Measurements from ENCODE around the gene ADAMTS12.

ADAMTS12 gene

DNA sequence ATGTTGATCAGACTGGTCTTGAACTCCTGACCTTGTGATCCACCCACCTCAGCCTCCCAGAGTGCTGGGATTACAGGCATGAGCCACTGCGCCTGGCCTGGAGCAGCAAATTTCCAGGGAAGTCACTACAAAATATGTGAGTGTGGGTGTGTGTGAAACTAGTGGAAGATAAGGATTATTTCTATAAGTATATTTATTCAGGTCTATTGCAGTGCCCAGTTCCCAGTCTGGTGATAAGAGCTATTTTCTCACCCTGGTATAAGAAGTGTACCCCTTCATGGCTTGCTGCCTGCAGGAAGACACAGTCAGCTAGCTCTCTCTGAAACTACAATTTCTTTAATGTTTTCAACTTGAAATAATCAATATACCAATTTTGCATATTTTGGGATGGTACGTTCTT lies 414.0 kb downstream of the ADAMTS12 start:
- Mint-ChIP-seq H3K36me3 (peaks cover 42% of the 10 kb centered on the region), H3K27me3 (no peaks in the 10 kb centered on the region), H3K4me1 (ENCODE audit: low read depth) (no peaks in the 10 kb centered on the region), H3K27ac (no peak overlapping the region), H3K9me3 (ENCODE audit: low read depth) (peaks cover 12% of the 10 kb centered on the region), H3K4me3 (no peak overlapping the region)

DNA sequence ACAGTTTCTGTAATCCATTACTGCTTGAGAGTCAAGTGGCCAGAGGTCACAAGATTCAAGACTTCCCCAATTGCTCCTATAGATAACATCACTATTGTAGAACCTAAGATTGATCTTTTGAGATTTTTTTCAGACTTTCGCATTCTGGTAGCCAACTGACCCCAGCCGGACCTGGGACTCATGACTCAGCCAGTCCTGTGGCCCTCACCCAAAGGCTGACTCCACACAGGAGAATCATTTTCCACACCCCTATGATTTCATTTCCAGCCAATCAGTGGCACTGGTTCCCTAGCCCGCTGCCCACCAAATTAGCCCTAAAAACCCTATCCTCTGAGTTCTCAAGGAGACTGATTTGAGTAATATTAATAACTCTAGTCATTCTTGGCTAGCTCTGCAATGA lies 414.8 kb downstream of the ADAMTS12 start:
- peaks cover 45% of the 10 kb centered on the region for H3K36me3 Mint-ChIP-seq
- no peaks in the 10 kb centered on the region for H3K4me1 Mint-ChIP-seq (ENCODE audit: low read depth)
- H3K9me3 Mint-ChIP-seq (ENCODE audit: low read depth), result peaks cover 12% of the 10 kb centered on the region
- H3K27me3 Mint-ChIP-seq, result no peaks in the 10 kb centered on the region
- H3K4me3 Mint-ChIP-seq, result no peak overlapping the region
- no peak overlapping the region for H3K27ac Mint-ChIP-seq

DNA sequence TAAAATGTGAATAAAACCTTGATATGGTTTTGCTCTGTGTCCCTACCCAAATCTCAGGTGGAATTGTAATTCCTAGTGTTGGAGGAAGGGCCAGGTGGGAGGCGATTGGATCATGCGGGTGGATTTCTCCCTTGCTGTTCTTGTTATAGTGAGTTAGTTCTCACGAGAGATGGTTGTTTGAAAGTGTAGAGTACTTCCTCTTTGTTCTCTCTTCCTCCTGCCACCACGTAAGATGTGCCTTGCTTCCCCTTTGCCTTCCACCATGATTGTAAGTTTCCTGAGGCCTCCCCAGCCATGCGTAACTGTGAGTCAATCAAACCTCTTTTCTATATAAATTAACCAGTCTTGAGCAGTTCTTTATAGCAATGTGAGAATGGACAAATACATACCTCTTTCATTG lies 416.1 kb downstream of the ADAMTS12 start:
- Mint-ChIP-seq H3K27ac (no peak overlapping the region), H3K27me3 (no peaks in the 10 kb centered on the region), H3K4me3 (no peak overlapping the region), H3K9me3 (ENCODE audit: low read depth) (peaks cover 12% of the 10 kb centered on the region), H3K4me1 (ENCODE audit: low read depth) (no peaks in the 10 kb centered on the region), H3K36me3 (peaks cover 47% of the 10 kb centered on the region)

DNA sequence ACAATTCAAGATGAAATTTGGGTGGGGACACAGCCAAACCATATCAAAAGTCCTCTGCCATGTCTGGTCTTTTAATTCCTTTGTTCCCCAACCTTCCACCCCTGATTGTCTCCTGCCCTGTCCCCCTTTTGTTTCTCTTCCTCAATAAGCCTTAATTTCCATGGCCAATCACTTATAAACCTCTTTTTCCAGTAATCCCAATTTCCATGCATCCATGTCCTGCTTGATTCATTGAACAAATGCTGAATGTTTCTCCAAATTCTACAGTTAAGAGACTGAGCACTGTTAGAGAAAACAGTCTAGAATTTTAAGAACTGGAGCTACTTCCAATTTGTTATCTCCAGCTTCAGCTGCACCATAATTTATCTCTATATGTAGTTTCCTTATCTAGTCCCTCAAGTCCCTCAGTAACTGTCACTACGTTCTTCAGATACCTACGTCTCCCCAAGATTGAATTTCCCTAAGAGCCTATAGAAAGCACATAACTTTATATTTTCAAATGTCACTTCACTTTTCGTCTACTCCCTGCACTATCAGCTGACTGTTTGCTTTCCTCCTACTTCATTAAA lies 416.8 kb downstream of the ADAMTS12 start:
- no peaks in the 10 kb centered on the region for H3K4me1 Mint-ChIP-seq (ENCODE audit: low read depth)
- H3K27ac Mint-ChIP-seq, result no peak overlapping the region
- H3K36me3 Mint-ChIP-seq, result peaks cover 52% of the 10 kb centered on the region
- H3K27me3 Mint-ChIP-seq, result no peaks in the 10 kb centered on the region
- no peak overlapping the region for H3K4me3 Mint-ChIP-seq
- peaks cover 12% of the 10 kb centered on the region for H3K9me3 Mint-ChIP-seq (ENCODE audit: low read depth)

DNA sequence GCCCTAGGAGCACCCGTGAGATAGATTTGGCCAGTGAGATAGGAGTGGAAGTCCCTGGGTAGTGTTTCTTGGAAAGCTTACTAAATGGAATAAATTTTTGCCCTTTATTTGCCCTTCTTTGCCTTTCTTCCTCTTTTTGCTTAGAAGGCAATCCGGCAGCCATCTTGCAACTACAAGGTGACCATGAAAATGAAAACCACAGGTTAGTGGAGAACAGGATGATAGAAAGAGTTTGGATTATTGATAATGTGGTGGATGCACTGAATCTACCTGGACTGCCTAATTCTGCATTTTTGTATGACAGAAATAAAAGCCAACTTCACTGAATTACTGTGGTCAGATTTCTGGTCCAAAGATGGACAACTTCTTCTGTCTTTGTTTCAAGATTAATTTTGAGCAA lies 417.8 kb downstream of the ADAMTS12 start:
- peaks cover 12% of the 10 kb centered on the region for H3K9me3 Mint-ChIP-seq (ENCODE audit: low read depth)
- H3K4me1 Mint-ChIP-seq (ENCODE audit: low read depth), result no peaks in the 10 kb centered on the region
- peaks cover 47% of the 10 kb centered on the region for H3K36me3 Mint-ChIP-seq
- no peak overlapping the region for H3K27ac Mint-ChIP-seq
- no peaks in the 10 kb centered on the region for H3K27me3 Mint-ChIP-seq
- H3K4me3 Mint-ChIP-seq, result no peak overlapping the region

Measured in activated naive CD8-positive, alpha-beta T cell (primary cell).